ENCODE data around the gene TAS2R30.

Gene TAS2R30

GRCh38 chr12:11134305-11134704 is at the start of gene TAS2R30:
TAS2R30 (minus strand) TSS chr12:11134644; CDS start chr12:11134244, 400 bp downstream.
- no peak for DNase-seq (ENCODE audit: low read depth)

- no peak for DNase-seq (ENCODE audit: low read depth)
These were observed 48.6 kb upstream of the TAS2R30 start for GRCh38 chr12:11183011-11183410.

GRCh38 chr12:11182529-11182928 is 48.1 kb upstream of the TAS2R30 start:
- DNase-seq (ENCODE audit: low read depth) = no peak

- DNase-seq (ENCODE audit: low read depth) = no peak
These were observed 43.8 kb upstream of the TAS2R30 start for GRCh38 chr12:11178250-11178649.

GRCh38 chr12:11174022-11174421 is 39.6 kb upstream of the TAS2R30 start:
- no peak for DNase-seq (ENCODE audit: low read depth)

GRCh38 chr12:11171969-11172675 is 37.7 kb upstream of the TAS2R30 start:
- peak; percentile 6 for DNase-seq (ENCODE audit: low read depth)

- DNase-seq (ENCODE audit: low read depth) = peak; percentile 89
These were observed 36.9 kb upstream of the TAS2R30 start, which contains the start of gene SMIM10L1 for GRCh38 chr12:11171145-11171968. SMIM10L1 (plus strand) TSS chr12:11171194; CDS start chr12:11171357, 163 bp downstream.

- DNase-seq (ENCODE audit: low read depth) = no peak
These were observed 36.3 kb upstream of the TAS2R30 start for GRCh38 chr12:11170810-11171144.

GRCh38 chr12:11166300-11166699 is 31.9 kb upstream of the TAS2R30 start:
- no peak for DNase-seq (ENCODE audit: low read depth)

GRCh38 chr12:11164384-11164783 is 29.9 kb upstream of the TAS2R30 start:
- DNase-seq (ENCODE audit: low read depth) = no peak

GRCh38 chr12:11162502-11162901 is 28.1 kb upstream of the TAS2R30 start:
- no peak for DNase-seq (ENCODE audit: low read depth)

GRCh38 chr12:11158885-11159444 is 24.5 kb upstream of the TAS2R30 start:
- no peak for DNase-seq (ENCODE audit: low read depth)

GRCh38 chr12:11154400-11154925 is 20.0 kb upstream of the TAS2R30 start:
- no peak for DNase-seq (ENCODE audit: low read depth)

GRCh38 chr12:11152725-11153124 is 18.3 kb upstream of the TAS2R30 start:
- no peak for DNase-seq (ENCODE audit: low read depth)

GRCh38 chr12:11150832-11151231 is 16.4 kb upstream of the TAS2R30 start:
- no peak for DNase-seq (ENCODE audit: low read depth)

GRCh38 chr12:11147420-11147819 is 13.0 kb upstream of the TAS2R30 start:
- DNase-seq (ENCODE audit: low read depth) = no peak

GRCh38 chr12:11144297-11144696 is 9.9 kb upstream of the TAS2R30 start:
- DNase-seq (ENCODE audit: low read depth) = no peak

GRCh38 chr12:11143352-11143751 is 8.9 kb upstream of the TAS2R30 start:
- DNase-seq (ENCODE audit: low read depth) = no peak

GRCh38 chr12:11136075-11136474 is 1.6 kb upstream of the TAS2R30 start:
- DNase-seq (ENCODE audit: low read depth) = no peak

- DNase-seq (ENCODE audit: low read depth) = no peak
These were observed 628 bp downstream of the TAS2R30 start for GRCh38 chr12:11133816-11134215.

GRCh38 chr12:11133162-11133561 is 1.3 kb downstream of the TAS2R30 start:
- DNase-seq (ENCODE audit: low read depth) = no peak

GRCh38 chr12:11130999-11131398 is 3.4 kb downstream of the TAS2R30 start:
- no peak for DNase-seq (ENCODE audit: low read depth)

GRCh38 chr12:11130382-11130781 is 4.1 kb downstream of the TAS2R30 start:
- DNase-seq (ENCODE audit: low read depth) = no peak
